ENCODE data around the gene SEC22C.
A peak's percentile ranks its signal among the peaks of the same experiment; 100 is the strongest.
"Not testable (repeated sequence)": the region's sequence is repeated elsewhere in the genome, so short reads cannot be mapped to it uniquely, and the experiment has no call there.

SEC22C gene, protein sequence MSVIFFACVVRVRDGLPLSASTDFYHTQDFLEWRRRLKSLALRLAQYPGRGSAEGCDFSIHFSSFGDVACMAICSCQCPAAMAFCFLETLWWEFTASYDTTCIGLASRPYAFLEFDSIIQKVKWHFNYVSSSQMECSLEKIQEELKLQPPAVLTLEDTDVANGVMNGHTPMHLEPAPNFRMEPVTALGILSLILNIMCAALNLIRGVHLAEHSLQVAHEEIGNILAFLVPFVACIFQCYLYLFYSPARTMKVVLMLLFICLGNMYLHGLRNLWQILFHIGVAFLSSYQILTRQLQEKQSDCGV

DNA sequence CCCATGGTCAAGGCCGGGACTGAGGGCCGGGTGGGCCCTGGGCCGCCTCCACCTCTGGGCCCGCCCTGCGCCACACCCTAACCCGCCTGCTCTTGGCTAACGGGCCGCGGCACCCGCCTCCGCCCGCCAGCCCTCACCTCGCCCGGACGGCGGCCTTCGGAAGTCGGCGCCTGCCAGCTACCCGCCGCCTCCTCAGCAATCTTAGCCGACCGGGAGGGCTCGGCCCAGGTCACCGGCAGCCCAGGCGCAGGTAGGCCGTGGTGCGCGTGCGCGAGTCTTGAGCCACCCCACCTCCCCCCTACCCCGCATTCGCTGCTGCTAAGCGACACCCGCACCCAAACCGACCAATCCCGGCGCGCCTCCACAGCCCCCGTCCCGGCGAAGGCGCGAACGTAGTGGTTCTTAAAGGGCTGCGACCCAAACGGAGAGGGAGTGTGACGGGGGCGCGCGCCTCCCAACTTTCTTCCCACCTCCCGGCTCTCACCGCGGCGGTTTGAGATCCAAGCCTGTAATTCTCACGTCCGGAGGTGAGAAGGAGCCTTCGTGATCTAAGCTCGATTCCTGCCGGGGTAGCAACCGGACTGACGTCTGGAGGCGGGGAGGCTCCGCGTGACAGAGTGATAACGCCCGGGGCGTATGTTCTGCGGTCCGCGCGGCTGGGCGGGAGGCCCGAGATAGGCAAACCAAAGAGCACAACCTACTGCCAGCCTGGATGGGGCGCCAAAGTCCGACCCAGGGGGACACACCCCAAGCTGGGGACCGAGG lies at the start of gene SEC22C:
SEC22C (minus strand) TSS at position 259 of the 765 bp plus-strand sequence. CDS start 12,921 bp downstream, outside the sequence.
- DNase-seq = peak; percentile 97

DNA sequence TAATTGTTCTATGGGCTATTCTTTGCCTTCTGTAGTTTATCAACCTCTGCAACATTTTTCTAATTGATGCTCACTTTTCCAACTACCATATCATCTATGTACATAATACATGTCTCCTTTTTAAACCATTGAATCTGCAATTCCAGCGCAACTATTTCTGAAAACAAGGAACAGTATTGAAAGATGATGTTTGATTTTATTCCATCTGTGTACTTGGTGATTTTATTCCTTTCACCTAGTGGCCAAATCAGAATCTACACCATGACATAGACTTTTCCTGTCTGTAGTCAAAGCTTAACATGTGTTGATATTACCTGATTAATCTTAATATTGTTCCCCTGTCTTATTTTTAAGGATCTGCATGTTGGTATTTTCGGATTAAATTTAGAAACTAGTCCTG lies 31.7 kb upstream of the SEC22C start:
- peak; percentile 36 for DNase-seq

DNA sequence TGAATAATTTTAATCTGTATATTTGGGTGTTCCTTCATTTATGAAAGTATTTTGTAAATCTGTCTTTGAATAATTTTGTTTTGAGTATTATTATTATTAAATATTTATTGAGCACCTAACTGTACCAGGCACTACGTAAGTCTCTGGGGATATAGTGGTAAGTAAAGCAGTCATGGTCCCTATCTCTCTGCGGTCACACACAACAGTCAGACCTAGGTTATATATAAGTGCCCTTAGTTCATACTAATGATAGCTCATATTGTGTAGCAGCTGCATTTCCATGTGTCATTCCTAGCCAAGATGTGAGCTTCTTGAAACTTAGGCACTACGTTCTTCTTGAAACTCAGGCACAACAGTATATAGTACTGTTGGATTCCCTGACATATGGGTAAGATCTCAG lies 31.2 kb upstream of the SEC22C start:
- DNase-seq = no peak

DNA sequence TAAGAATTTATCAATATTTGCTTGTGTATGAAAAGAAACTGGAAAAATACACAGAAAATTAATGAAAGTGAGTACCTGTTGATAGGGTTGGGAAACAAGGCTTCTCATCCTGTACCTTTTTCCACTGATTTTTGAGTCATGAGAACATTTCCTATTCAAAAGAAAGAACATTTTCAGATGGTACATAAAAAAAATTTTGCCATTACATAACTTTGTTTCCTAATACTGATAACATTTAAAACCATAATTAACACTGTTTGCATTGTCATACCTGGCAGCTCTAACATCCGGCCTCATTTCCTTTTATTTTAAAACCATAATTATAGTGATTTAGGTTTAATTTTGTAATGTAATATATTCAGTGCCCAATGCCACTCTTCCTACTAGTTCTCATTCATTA lies 30.4 kb upstream of the SEC22C start:
- DNase-seq = no peak

DNA sequence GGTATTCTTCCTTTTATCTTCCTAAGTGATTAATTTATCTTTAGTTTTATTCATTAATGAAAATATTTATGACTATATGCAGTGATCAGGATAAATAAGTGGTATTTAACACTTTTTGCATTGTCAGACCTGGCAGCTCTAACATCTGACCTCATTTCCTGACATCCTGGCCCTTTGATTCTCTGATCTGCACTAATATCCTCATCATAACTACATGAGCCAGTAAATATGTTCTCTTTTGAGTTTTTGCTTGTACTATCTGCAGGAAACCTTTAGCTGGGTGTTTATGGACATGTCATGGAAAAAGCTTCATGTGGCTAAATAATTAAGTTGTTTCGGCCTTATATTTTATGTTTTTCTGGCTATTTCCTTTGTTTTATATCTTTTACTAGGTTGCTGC lies 29.2 kb upstream of the SEC22C start:
- no peak for DNase-seq

DNA sequence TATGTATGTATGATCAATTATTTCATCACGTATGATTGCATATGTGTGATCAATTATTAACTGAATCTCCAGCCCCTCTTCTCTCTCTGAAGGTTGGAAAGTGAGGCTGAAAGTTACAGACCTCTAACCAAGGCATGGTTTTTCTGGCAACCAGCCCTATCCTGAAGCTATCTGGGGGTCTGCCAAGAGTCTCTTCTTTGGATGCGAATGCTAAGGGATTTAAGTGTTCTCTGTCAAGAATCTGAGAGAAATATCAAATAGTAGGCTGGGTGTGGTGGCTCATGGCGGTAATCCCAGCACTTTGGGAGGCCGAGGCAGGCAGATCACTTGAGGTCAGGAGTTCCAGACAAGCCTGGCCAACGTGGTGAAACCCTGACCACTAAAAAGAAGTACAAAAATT lies 26.8 kb upstream of the SEC22C start:
- no peak for DNase-seq

DNA sequence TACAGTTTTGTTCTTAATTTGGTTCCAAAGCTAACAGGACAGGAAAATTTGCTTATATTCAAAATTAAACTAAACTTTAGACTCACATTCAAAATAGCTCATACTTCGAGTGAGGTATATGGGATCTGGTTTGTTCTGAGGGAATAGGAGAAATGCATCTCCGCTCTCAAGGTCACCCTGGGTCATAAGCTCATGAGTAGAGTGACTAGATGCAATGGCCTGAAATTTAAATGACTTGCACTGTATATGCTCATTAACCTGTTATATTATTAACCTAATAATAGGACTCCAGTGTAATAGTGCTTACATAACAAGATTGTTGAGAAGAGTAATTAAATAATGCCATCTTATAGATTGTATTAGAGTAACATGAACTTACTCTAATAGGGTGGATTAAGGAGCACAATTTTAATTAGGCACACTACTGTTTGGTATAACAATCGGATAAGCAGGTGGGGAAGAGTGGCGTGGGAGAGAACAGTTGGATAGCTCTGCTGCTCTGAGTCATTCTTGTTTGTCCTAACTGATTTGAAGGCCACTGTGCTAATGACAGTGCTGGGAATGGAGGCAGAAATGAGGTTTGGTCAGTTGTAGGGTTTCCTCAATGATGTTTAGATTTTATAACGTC lies 23.9 kb upstream of the SEC22C start:
- DNase-seq = peak; percentile 43

DNA sequence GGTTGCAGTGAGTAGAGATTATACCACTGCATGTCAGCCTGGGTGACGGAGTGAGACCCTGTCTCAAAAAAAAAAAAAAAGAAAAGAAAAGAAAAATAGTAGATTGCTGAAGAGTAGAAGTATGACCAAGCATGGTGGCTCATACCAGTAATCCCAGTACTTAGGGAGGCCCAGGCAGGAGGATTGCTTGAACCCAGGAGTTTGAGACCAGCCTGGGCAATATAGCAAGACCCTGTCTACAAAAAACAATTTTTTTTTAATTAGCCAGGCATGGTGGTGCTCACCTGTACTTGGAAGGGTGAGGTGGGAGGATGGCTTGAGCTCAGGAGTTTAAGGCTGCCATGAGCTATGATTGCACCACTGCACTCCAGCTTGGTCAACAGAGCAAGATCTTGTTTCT lies 21.2 kb upstream of the SEC22C start:
- DNase-seq = no peak

DNA sequence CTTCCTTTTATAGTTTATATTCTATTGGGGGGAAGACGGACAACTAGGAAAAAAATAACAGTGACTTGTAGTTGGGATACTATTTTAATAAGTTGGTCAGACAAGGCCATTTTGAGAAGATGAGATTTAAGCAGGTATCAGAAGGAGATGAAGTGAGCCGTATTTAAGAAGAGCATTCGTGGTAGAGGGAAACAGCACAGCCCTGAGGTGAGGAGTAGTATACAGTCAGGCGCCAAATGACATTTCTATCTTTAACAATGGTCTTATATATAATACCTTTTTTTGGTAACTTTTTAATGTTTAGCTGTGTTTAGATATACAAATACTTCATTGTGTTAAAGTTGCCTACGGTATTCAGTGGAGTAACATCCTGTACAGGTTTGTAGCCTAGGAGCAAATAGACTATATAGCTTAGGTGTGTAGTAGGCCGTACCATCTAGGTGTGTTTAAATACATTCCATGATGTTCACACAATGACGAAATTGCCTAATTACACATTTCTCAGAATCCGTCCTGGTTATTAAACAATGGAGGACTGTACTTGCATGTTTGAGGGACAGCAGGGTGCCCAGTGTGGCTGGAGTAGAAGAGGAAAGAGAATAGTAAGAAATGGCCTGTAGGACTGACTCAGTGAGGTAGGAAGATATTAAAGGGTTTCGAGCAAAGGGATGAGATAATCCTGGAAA lies 20.3 kb upstream of the SEC22C start:
- peak; percentile 44 for DNase-seq

DNA sequence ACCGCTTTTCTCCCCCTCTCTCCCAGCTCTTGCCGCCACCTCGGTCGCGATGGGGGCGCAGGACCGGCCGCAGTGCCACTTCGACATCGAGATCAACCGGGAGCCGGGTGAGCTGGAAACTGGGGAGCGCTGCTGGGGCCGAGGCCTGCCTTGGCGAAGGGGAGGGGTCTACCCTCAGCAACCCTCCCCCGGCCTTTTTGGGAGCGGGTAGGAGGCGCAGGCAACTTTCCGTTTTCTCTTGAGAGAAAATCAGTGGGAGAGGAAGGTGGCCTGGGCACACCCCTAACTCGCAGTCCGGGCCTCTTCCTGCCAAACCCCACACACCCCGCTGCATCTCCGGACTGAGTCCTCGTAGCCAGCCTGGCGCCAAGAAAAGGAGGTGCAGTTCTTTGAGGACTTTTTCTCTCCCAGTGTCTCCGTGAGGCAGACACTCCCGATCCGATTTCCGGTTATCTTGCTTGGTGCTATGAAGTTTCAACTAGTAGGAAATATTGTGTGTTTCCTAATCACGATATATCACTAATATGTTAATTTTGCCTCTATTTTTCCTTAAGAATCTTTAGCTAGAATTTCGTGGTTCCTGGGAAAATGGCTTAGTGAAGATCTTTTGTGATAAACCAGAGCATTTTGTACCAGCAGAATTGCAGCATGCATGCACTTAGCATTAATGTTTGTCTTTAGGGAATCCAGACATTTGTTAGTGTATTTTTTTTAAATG lies 19.4 kb upstream of the SEC22C start:
- DNase-seq = peak; percentile 81

DNA sequence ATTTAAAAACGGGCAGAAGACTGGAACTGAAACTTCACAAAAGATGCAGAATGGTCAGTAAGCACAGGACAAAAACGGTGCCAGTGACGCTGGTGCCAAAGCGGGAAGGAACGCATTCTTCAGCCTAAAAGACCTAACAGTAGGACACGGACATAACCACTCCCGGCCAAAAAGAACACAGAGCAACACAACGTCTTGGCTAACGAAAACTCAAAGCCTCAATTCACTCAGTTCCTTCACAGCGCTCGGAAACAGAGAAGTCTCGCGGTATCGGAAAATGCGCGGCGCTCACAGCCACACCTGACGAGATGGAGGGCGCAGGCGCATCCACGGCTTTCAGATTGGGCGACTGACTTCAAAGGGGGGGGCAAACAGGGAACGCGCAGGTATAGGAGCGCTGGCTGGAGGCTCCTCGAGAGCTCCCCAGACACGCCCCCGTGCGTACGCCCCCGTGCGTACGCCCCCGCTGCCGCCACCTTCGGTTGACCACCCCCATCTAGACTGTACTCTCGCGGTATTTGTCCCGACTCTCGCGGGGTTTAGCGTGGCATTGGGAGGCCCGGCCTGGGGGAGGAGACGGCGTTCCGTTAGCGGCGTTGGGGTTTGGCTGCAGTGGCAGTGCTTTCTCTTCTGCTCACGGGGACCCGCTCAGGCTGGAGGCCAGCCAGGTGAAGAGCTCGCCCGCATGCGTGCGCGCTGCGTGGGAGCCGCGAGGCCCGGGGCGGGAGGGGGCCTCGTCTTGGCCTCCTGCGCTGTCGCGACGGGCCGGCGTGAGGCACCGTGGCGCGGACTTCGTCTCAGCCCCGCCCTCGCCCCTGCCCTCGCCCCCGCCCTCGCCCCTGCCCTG lies 18.6 kb upstream of the SEC22C start, which contains the start of gene NKTR:
NKTR (plus strand) TSS at position 576 of the 847 bp plus-strand sequence. CDS start 321 bp downstream, outside the sequence.
- DNase-seq = peak; percentile 98

DNA sequence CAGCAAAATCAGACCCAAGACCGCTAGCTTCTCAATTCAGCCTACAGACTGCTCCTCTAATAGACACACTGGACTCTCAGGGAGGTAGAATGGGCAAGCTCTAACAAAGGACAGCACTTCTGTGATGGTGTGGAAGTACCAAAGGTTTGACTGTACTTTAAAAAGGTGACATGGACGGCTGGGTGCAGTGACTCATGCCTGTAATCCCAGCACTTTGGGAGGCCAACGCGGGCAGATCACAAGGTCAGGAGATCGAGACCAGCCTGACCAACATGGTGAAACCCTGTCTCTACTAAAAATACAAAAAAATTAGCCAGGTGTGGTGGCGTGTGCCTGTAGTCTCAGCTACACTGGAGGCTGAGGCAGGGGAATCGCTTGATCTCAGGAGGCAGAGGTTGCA lies 15.3 kb upstream of the SEC22C start:
- not testable (repeated sequence) for DNase-seq

DNA sequence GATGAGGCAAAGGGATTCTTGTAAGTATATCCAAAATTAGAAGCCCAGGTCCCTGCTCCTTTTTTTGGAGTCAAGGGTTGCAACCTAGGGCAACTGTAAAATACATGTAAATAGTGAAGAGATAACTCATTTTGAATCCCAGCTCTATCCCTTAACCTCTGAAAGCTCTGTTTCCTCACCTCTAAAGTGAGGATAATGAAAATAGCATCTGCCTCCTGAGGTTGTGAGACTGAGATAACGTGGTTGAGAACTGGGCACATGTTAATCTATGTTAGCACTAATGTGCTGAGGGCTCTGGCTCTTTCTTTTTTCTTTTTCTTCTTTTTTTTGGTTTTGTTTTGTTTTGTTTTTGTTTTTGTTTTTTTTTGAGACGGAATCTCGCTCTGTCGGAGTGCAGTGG lies 13.9 kb upstream of the SEC22C start:
- DNase-seq = peak; percentile 39

DNA sequence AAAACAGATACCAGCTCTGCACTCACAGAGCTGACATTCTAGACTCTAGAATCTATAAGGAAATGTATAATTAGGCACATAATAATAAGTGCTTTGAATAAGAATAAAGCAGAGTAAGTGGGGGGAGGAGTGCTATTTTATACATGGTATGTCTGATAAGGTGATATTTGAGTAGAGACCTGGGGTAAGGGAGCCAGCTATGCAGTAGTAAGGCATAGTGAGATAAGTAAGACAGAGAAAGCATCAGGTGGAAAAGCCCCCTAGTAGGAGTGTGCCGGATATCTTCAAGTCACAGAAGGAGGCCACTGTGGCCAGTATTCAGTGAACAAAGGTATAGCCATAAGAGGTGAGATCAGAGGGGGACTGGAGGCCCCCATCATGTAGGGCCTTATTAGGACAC lies 11.9 kb upstream of the SEC22C start:
- peak; percentile 36 for DNase-seq

DNA sequence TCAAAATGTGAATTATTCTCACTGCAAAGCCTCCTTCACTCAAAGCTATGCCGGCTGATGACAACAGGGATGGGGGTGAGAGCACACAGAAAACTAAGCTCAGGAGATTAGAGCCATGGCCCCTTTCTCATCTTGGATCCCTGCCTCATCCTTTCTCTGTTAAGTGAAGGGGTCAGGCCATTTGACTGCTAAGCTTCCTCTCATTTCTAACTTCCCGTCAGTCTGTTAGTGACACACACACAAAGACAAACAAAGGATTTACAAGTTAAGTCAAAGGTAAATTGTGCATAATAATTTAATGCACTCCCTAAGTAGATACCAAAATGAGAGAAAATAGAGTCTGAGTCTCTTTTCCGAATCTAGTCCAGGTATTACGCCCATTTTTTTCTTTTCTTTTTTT lies 10.0 kb upstream of the SEC22C start:
- DNase-seq = no peak

DNA sequence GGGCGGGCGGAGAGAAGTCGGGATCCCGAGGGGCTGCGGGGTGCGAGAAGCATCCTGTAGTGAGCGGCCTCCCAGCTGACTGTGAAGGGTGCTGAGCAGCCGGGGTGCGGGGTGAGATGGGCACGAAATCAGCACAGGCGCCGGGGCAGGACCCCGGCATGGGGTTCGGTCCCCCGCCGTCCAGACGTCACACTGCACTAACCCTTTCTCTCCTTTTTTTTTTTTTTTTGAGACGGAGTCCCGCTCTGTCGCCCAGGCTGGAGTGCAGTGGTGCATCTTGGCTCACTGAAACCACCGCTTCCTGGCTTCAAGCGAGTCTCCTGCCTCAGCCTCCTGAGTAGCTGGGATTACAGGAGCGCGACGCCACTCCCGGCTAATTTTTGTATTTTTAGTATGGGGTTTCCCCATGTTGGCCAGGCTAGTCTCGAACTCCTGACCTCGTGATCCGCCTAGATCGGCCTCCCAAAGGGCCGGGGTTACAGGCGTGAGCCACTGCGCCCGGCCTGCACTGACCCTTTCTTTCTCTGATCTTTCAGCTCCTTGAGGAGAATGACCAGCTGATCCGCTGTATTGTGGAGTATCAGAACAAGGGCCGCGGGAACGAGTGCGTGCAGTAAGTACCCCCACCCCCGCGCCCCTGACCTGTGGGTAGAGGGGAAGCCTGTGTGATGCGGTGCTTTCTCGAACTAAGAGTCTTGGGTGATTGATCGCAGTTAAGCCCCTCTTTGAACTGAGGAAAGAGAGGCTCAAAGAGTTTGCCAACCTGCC lies 9.4 kb upstream of the SEC22C start:
- DNase-seq = no peak

DNA sequence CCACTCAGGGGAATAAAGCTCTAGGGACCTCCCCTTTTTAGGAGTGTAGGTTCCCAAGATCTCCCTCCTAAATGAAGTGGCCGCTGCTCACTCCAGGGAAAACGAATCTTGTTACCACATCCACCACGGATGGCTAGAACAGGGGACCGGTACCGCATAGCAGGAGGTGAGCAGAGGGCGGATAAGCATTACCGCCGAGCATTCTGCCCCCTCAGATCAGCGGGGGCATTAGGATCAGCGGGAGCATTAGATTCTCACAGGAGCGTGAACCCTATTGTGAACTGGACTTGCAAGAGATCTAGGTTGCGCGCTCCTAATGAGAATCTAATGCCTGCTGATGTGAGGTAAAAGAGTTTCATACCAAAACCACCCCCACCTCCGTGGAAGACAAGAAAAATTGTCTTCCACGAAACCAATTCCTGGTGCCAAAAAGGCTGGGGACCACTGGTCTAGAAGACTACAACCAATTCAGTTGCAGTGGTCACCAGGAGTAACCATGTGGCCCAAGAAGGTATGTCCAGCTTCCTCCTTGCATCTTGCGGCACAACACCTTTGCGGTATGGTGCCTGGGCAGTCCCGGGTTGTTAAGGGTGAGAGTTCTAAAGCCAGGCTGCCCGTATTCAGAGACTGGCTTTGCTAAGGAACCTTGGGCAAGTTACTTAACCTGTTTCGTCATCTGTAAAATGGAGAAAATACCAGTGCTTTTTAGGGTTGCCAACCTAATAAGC lies 7.8 kb upstream of the SEC22C start:
- DNase-seq = no peak

DNA sequence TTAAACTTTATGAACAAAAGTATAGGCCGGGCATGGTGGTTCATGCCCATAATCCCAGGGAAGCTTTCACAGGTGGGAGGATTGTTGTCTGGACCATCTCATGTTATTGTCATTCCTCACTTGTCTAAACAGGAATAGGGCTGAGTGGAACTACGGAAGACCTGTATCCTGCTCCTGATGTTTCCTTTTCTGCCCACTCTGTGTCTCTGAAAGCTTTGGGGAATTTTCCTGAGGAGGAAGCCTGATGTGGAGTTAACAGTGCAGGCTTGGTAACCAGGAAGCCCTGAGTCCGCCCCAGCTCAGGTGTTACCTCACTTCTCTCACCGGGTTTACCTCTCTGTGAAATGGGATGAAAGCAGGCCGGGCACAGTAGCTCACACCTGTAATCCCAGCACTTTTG lies 6.9 kb upstream of the SEC22C start:
- DNase-seq = no peak

DNA sequence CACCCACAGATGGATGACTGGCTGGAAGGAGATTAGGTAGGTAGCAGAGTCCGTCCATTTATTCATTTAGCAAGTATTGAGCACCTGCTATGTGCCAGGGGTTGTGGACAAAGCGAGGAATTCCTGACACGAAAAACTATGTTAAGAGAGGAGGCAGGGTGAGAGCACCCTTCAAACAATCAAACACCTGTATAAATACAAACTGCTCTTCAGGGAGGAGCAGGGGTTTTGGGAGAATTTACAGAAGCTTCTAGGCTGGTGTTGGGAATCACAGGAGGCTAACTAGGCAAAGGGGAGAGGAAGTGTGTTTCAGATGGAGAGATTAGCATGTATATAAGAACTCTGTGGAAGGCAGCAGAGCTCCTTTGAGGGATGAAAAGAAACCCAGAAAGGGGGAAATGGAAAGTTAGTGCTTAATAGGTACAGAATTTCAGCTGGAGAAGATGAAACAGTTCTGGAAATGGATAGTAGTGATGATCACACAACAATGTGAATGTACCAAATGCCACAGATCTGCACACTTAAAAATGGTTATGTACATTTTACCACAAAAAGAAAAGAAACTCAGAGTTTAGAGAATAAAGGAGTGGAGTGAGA lies 805 bp upstream of the SEC22C start:
- no peak for DNase-seq

DNA sequence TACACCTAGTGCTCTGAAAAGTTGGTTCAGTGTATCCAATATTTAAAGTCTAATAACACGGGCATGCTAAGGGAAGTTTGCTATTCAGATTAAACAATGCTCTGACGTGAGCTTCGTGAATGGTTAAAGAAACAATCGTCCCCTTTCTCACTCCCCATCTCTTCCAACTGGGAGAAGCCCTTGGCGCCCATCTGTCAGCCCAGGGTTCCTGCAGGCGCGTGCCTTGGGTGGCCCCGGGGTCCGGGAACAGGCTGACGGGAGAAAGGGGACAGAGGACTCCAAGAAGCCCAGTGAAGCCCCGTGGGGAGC lies 413 bp downstream of the SEC22C start:
- no peak for DNase-seq
